ENCODE measurements around the gene PATL2. TPM values are rescaled to one million over a fixed set of nuclear protein-coding genes. Genes with fewer than 3 reads are reported as not detected.

PATL2 gene
- total RNA-seq, 4 donors from 2014 or later: 0.22 to 3.8 (median 1.7) TPM

GRCh38 chr15:44663410-44664308 lies 47.5 kb downstream of the PATL2 start, which contains the start of gene SPG11:
Gene SPG11, minus strand, starts transcription at chr15:44663662. Its CDS starts 15 bp downstream, at chr15:44663647.
- intact Hi-C loops (cut with DNase I): loop anchor here (10.0 kb wide), 1 partner anchor 79 kb away; no protein-coding TSS in a partner anchor
- Histone ChIP-seq H3K27ac (peak within 1 kb of the TSS; percentile 93 to 99 (median 99)), H3K9me3 (no peaks in the 10 kb centered on the region), H3K4me3 (replicated peaks in 1 of 3) (peak within 1 kb of the TSS; percentile 27 to 93 (median 57)), H3K27me3 (no peaks in the 10 kb centered on the region), H3K4me1 (peaks cover 14 to 17% of the 10 kb centered on the region in 2 donors), H3K36me3 (peaks cover 4 to 10% of the 10 kb centered on the region in 2 donors)
- DNase-seq: peak; percentile 99
- TF ChIP-seq POLR2A (IDR thresholded peaks at IDR 0.05) (peak; percentile 81 to 93), CTCF (IDR thresholded peaks at IDR 0.05) (peak; percentile 75 to 99 (median 96))
- WGBS, 2 donors: 17 to 40% methylated on average over 10 to 25 of the region's 53 CpGs

- TF ChIP-seq CTCF (IDR thresholded peaks at IDR 0.05): no peak
- TF ChIP-seq POLR2A (IDR thresholded peaks at IDR 0.05): no peak
- Histone ChIP-seq H3K4me1 (peaks cover 14 to 17% of the 10 kb centered on the region in 2 donors), H3K27me3 (no peaks in the 10 kb centered on the region), H3K36me3 (peaks cover 9 to 15% of the 10 kb centered on the region in 2 donors), H3K4me3 (replicated peaks in 1 of 3) (peak overlapping the region; percentile 27 to 93 (median 57)), H3K9me3 (no peaks in the 10 kb centered on the region), H3K27ac (peak overlapping the region; percentile 93 to 99 (median 99))
- intact Hi-C loops (cut with DNase I): loop anchor here (10.0 kb wide), 1 partner anchor 78 kb away; no protein-coding TSS in a partner anchor
- WGBS, 2 donors: 14 to 16% methylated on average over 29 to 30 of the region's 34 CpGs
- DNase-seq: peak; percentile 86 to 87
Measured at GRCh38 chr15:44662478-44663409, 48.4 kb downstream of the PATL2 start.

GRCh38 chr15:44661576-44661975 lies 49.5 kb downstream of the PATL2 start:
- H3K4me1 ChIP-seq: peaks cover 15 to 17% of the 10 kb centered on the region in 2 donors
- TF ChIP-seq POLR2A (IDR thresholded peaks at IDR 0.05) (no peak), CTCF (IDR thresholded peaks at IDR 0.05) (no peak)
- no peaks in the 10 kb centered on the region for H3K27me3 ChIP-seq
- no peak for DNase-seq
- no peak overlapping the region for H3K4me3 ChIP-seq (replicated peaks in 1 of 3)
- H3K27ac ChIP-seq: peak overlapping the region in 1 of 3 donors; percentile 93
- intact Hi-C loops (cut with DNase I): loop anchor here (10.0 kb wide), 1 partner anchor 77 kb away; no protein-coding TSS in a partner anchor
- peaks cover 9 to 16% of the 10 kb centered on the region in 2 donors for H3K36me3 ChIP-seq
- H3K9me3 ChIP-seq: no peaks in the 10 kb centered on the region

- 95 to 99% methylated on average over 3 of the region's 3 CpGs for WGBS, 2 donors
Measured at GRCh38 chr15:44659056-44659455, 52.1 kb downstream of the PATL2 start.

More at GRCh38 chr15:44659056-44659455, 52.1 kb downstream of the PATL2 start:
- Histone ChIP-seq H3K9me3 (no peaks in the 10 kb centered on the region), H3K36me3 (peaks cover 9 to 20% of the 10 kb centered on the region in 2 donors), H3K4me1 (peaks cover 11 to 17% of the 10 kb centered on the region in 2 donors), H3K27me3 (no peaks in the 10 kb centered on the region), H3K4me3 (replicated peaks in 1 of 3) (no peak overlapping the region), H3K27ac (no peak overlapping the region)
- intact Hi-C loops (cut with DNase I): no loop called here
- TF ChIP-seq CTCF (IDR thresholded peaks at IDR 0.05): no peak
- no peak for TF ChIP-seq POLR2A (IDR thresholded peaks at IDR 0.05)
- no peak for DNase-seq

Data from thyroid gland (tissue), 4 donors.